ENCODE data around the gene MCF2. TPM values are rescaled to one million over a fixed set of nuclear protein-coding genes. Genes with fewer than 3 reads are reported as not detected.
"Not testable (repeated sequence)": the region's sequence is repeated elsewhere in the genome, so short reads cannot be mapped to it uniquely, and the experiment has no call there.

Gene MCF2
- total and polyA plus RNA-seq, 8 donors = 0.08 to 0.46 (median 0.31) TPM; not detected in 4

GRCh38 chrX:139692908-139693307 lies 15.1 kb downstream of the MCF2 start:
- intact Hi-C loops (cut with DNase I; ENCODE audit: low total_unique reads) = no loop called here
- no peak for TF ChIP-seq POLR2AphosphoS5 (IDR thresholded peaks at IDR 0.05)
- TF ChIP-seq EP300 (IDR thresholded peaks at IDR 0.05) = no peak
- TF ChIP-seq, protein P1, sequence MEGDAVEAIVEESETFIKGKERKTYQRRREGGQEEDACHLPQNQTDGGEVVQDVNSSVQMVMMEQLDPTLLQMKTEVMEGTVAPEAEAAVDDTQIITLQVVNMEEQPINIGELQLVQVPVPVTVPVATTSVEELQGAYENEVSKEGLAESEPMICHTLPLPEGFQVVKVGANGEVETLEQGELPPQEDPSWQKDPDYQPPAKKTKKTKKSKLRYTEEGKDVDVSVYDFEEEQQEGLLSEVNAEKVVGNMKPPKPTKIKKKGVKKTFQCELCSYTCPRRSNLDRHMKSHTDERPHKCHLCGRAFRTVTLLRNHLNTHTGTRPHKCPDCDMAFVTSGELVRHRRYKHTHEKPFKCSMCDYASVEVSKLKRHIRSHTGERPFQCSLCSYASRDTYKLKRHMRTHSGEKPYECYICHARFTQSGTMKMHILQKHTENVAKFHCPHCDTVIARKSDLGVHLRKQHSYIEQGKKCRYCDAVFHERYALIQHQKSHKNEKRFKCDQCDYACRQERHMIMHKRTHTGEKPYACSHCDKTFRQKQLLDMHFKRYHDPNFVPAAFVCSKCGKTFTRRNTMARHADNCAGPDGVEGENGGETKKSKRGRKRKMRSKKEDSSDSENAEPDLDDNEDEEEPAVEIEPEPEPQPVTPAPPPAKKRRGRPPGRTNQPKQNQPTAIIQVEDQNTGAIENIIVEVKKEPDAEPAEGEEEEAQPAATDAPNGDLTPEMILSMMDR (IDR thresholded peaks at IDR 0.05) = no peak
- TF ChIP-seq POLR2A (IDR thresholded peaks at IDR 0.05) = no peak
- no peak overlapping the region for H3K27ac ChIP-seq
- peak overlapping the region in 3 of 4 donors; percentile 37 to 49 (median 48) for H3K4me3 ChIP-seq
- no peak for DNase-seq
- H3K9me3 ChIP-seq = no peaks in the 10 kb centered on the region
- WGBS, 5 donors = 49 to 66% (median 63%) methylated on average over 8 of the region's 8 CpGs
- peaks cover 0 to 16% (median 13%) of the 10 kb centered on the region in 4 donors for H3K4me1 ChIP-seq
- H3K36me3 ChIP-seq = no peaks in the 10 kb centered on the region
- peaks cover 0 to 22% (median 20%) of the 10 kb centered on the region in 3 donors for H3K27me3 ChIP-seq

DNA sequence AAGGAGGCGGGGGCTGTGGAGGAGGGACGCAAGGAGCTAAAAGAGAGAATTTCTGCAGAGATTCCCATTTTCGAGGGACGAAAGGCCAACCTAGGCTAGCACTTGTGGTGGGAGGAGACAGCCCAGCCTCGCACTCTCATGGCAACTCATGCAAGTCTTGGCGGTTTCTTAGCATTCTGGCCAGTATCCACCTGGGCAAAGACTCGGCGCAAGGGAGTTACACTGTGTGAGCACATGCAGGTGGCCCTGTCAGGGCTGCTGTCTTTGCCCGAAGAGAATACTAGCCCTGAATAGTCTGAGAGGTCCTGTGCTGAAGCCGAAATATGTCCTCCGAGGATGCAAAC lies 15.5 kb downstream of the MCF2 start:
- DNase-seq = peak in 1 of 2 donors; percentile 4
- Histone ChIP-seq H3K4me1 (peaks cover 0 to 16% (median 13%) of the 10 kb centered on the region in 4 donors), H3K27me3 (peaks cover 0 to 22% (median 20%) of the 10 kb centered on the region in 3 donors), H3K27ac (no peak overlapping the region), H3K36me3 (no peaks in the 10 kb centered on the region), H3K4me3 (peak overlapping the region; percentile 29 to 49 (median 42)), H3K9me3 (no peaks in the 10 kb centered on the region)
- no peak for TF ChIP-seq EP300 (IDR thresholded peaks at IDR 0.05)
- no peak for TF ChIP-seq POLR2A (IDR thresholded peaks at IDR 0.05)
- no peak for TF ChIP-seq POLR2AphosphoS5 (IDR thresholded peaks at IDR 0.05)
- TF ChIP-seq, protein P1 (IDR thresholded peaks at IDR 0.05) = no peak
- WGBS, 5 donors = 26 to 60% (median 35%) methylated on average over 6 to 11 of the region's 11 CpGs
- intact Hi-C loops (cut with DNase I; ENCODE audit: low total_unique reads) = no loop called here

- Histone ChIP-seq H3K36me3 (no peaks in the 10 kb centered on the region), H3K4me1 (peaks cover 0 to 16% (median 13%) of the 10 kb centered on the region in 4 donors), H3K27me3 (peaks cover 0 to 22% (median 20%) of the 10 kb centered on the region in 3 donors), H3K27ac (no peak overlapping the region), H3K9me3 (no peaks in the 10 kb centered on the region), H3K4me3 (peak overlapping the region; percentile 29 to 49 (median 42))
- 0 to 38% (median 9%) methylated on average over 11 to 52 of the region's 52 CpGs for WGBS, 5 donors
- TF ChIP-seq EP300 (IDR thresholded peaks at IDR 0.05) (no peak), POLR2A (IDR thresholded peaks at IDR 0.05) (no peak), POLR2AphosphoS5 (IDR thresholded peaks at IDR 0.05) (no peak)
- TF ChIP-seq, protein P1 (IDR thresholded peaks at IDR 0.05) = no peak
- intact Hi-C loops (cut with DNase I; ENCODE audit: low total_unique reads) = no loop called here
- DNase-seq = peak in 1 of 2 donors; percentile 13
Observed at GRCh38 chrX:139691843-139692505, 16.0 kb downstream of the MCF2 start.

DNA sequence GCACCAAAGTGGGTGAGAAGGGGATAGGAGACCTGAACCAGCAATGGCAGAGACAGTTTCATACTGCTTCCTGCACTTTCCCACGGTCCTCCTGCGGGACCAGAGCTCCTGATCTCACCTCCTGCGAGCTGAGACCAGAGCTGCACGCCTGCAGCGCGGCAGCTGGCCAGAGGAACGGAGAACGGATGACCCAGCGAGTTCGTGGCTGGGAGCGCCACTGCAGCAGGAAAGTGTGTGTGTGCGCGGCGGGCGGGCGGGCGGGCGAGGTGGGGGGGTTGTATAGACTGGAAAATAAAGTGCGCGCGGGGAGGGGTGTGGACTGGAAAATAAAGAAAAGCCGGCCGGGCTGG lies 16.5 kb downstream of the MCF2 start:
- 1 to 37% (median 8%) methylated on average over 12 to 23 of the region's 23 CpGs for WGBS, 5 donors
- H3K27ac ChIP-seq = no peak overlapping the region
- H3K9me3 ChIP-seq = no peaks in the 10 kb centered on the region
- intact Hi-C loops (cut with DNase I; ENCODE audit: low total_unique reads) = no loop called here
- no peaks in the 10 kb centered on the region for H3K36me3 ChIP-seq
- TF ChIP-seq EP300 (IDR thresholded peaks at IDR 0.05) (no peak), POLR2A (IDR thresholded peaks at IDR 0.05) (no peak), POLR2AphosphoS5 (IDR thresholded peaks at IDR 0.05) (no peak)
- TF ChIP-seq, protein P1 (IDR thresholded peaks at IDR 0.05) = no peak
- DNase-seq = peak in 1 of 2 donors; percentile 19
- peak overlapping the region; percentile 29 to 49 (median 42) for H3K4me3 ChIP-seq
- H3K4me1 ChIP-seq = peaks cover 0 to 16% (median 13%) of the 10 kb centered on the region in 4 donors
- peaks cover 0 to 22% (median 20%) of the 10 kb centered on the region in 3 donors for H3K27me3 ChIP-seq

DNA sequence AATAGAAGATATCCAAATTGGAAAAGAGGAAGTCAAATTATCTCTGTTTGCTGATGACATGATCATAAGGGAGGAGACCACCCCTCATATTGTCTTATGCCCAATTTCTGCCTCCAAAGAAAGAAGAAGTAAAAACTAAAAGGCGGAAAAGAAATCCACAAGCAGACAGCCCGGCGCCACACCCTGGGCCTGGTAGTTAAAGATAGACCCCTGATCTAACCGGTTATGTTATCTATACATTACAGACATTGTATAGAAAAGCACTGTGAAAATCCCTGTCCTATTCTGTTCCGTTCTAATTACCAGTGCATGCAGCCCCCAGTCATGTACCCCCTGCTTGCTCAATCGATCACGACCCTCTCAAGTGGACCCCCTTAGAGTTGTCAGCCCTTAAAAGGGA lies 22.8 kb downstream of the MCF2 start:
- 80 to 93% (median 89%) methylated on average over 7 of the region's 7 CpGs for WGBS, 5 donors
- H3K36me3 ChIP-seq; H3K4me3 ChIP-seq; H3K27ac ChIP-seq; H3K4me1 ChIP-seq; DNase-seq; intact Hi-C loops (cut with DNase I; ENCODE audit: low total_unique reads); H3K27me3 ChIP-seq: not testable (repeated sequence)
- peaks cover 0 to 13% (median 3%) of the 10 kb centered on the region in 4 donors for H3K9me3 ChIP-seq

Measured in stomach (tissue), 9 donors.